ENCODE results near the gene CORIN.

- TF ChIP-seq JUNB (IDR thresholded peaks at IDR 0.05; ENCODE audit: unreplicated experiment), result no peak
- TF ChIP-seq CTCF (conservative IDR thresholded peaks at IDR 0.05; ENCODE audit: low read depth in 2 of 2), result no peak; a peak in 1 of 4 replicates
- TF ChIP-seq EZH2 (IDR thresholded peaks at IDR 0.05; ENCODE audit: low read depth, unreplicated experiment), result no peak
- TF ChIP-seq POLR2AphosphoS5 (IDR thresholded peaks at IDR 0.05; ENCODE audit: low read depth), result 0 out of 2 replicates have a peak, but pooled peaks have one; percentile 15
- no peak for TF ChIP-seq REST (IDR thresholded peaks at IDR 0.05; ENCODE audit: unreplicated experiment)
- no peak for TF ChIP-seq ZNF331 (CRISPR knock-in tag; IDR thresholded peaks at IDR 0.05; ENCODE audit: low read depth)
- TF ChIP-seq ETS1 (IDR thresholded peaks at IDR 0.05), result no peak
- TF ChIP-seq CREB1 (CRISPR knock-in tag; IDR thresholded peaks at IDR 0.05; ENCODE audit: low read depth), result no peak
- no peak for TF ChIP-seq ZNF462 (CRISPR knock-in tag; IDR thresholded peaks at IDR 0.05)
Observed at GRCh38 chr4:47837094-47837907, 566 bp downstream of the CORIN start.

Data from GM23338 (cell line).